Measurements from ENCODE around the gene IGLL5.

IGLL5 gene

DNA sequence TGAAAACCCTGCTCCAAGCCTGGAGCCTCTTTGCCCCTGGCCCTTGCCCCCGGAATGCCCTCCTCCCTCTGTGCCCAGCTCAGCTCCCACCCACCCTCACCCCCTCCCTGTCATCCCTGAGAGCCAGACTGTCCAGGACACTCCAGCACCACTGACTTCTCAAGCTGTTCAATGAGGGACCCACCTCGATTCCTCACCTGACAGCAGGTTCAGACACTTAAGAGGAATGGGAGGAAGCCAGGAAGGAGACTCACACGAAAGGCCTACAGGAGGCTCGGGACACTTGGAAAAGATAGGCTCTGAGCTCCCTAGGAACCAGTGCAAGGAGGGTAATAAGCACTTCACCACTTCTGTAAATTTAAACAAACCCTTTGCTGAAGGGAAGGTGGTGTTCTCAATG is 35.8 kb downstream of the IGLL5 start:
- H3K4me3 ChIP-seq (ENCODE audit: low read length), result no peak overlapping the region
- TF ChIP-seq, protein P1, sequence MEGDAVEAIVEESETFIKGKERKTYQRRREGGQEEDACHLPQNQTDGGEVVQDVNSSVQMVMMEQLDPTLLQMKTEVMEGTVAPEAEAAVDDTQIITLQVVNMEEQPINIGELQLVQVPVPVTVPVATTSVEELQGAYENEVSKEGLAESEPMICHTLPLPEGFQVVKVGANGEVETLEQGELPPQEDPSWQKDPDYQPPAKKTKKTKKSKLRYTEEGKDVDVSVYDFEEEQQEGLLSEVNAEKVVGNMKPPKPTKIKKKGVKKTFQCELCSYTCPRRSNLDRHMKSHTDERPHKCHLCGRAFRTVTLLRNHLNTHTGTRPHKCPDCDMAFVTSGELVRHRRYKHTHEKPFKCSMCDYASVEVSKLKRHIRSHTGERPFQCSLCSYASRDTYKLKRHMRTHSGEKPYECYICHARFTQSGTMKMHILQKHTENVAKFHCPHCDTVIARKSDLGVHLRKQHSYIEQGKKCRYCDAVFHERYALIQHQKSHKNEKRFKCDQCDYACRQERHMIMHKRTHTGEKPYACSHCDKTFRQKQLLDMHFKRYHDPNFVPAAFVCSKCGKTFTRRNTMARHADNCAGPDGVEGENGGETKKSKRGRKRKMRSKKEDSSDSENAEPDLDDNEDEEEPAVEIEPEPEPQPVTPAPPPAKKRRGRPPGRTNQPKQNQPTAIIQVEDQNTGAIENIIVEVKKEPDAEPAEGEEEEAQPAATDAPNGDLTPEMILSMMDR (conservative IDR thresholded peaks at IDR 0.05; ENCODE audit: low read length), result no peak
- no peak for DNase-seq (ENCODE audit: low read depth)

DNA sequence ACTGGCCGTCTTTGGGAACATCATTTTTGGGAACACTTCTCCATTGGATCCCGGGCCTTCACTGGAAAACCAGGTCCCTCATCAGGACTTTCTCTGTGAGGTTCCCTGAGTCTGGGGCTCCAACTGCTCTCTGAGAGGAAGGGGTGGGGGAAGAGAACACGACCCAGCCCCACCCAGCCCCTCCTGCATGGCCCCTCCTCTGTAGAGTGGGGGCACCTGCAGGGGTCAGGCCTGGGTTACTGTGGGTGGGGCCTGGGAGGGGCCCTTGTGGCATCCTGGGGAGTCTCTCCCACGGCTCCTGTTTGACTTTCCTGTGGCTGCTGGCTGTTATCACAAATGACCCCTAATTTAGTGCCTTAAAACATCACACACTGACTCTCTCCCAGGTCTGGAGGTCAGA is 36.3 kb downstream of the IGLL5 start:
- no peak overlapping the region for H3K4me3 ChIP-seq (ENCODE audit: low read length)
- TF ChIP-seq, protein P1 (conservative IDR thresholded peaks at IDR 0.05; ENCODE audit: low read length), result no peak
- DNase-seq (ENCODE audit: low read depth), result no peak

DNA sequence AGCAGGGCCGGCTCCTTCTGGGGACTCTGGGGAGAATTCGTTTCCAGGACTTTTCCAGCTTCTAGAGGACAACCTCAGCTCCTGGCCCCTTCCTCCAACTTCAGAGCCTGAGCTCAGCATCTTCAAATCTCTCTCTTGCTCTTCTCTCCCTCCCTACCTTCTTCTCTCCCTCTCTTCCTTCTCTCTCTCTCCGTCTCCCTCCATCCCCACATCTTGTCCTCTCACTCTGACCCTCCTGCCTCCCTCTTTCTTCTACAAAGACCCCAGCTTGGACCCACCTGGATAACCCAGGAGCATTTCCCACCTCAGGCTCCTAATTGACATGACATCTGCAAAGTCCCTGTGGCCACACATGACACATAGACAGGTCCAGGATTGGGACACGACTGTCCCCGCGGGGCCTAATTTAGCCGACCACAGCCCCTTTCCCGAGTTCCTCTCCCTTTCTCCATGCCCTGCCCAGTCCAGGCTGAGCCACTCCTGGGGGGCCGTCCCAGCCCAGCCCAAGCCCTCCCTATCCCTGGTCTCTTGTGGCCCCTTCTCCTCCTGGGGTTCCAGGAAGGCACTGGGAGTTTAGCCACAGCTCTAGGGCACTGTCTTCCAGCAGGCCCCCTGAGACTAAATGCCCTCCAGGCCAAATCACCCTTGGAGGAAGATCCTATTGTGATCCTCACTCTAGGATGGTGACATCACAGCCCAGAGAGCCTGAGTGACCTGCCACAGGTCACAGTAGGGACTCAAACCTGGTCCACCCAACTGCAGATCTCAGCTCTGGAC is 36.9 kb downstream of the IGLL5 start:
- TF ChIP-seq, protein P1 (conservative IDR thresholded peaks at IDR 0.05; ENCODE audit: low read length), result no peak

DNA sequence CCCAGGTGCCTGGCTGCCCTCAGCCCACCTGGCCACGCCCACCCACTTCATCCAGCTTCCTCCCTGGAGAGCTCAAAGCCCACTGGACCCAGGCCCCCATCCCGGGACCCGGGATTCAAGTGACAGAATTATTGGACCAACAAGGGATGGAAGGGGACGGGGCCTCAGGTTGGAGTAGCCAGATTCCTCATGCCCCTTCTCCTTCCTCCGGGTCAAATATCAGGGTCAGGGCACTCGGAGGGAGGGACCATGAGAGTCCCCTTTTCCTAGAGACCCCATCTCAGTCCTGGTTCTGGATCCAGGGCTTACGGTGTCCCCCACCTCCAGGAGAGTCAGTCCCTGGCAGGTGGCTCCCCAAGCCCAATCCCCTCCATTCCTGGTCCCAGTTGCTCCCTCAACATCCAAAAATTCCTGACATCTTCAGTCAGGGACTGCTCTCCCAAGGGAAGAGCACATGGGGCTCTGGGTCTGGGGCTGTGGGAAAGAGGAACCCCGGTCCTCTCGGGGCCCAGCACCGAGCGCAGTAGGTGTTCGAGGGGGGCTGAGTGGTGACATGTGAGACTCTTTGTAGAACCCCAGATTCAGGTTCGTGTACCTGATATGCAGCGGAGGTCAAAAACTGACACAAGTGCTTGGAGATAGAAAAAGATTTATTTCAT is 37.7 kb downstream of the IGLL5 start:
- DNase-seq (ENCODE audit: low read depth), result no peak
- H3K4me3 ChIP-seq (ENCODE audit: low read length), result no peak overlapping the region
- TF ChIP-seq, protein P1 (conservative IDR thresholded peaks at IDR 0.05; ENCODE audit: low read length), result no peak

More for the DNA sequence above, 36.9 kb downstream of the IGLL5 start:
- DNase-seq (ENCODE audit: low read depth), result no peak
- no peak overlapping the region for H3K4me3 ChIP-seq (ENCODE audit: low read length)

DNA sequence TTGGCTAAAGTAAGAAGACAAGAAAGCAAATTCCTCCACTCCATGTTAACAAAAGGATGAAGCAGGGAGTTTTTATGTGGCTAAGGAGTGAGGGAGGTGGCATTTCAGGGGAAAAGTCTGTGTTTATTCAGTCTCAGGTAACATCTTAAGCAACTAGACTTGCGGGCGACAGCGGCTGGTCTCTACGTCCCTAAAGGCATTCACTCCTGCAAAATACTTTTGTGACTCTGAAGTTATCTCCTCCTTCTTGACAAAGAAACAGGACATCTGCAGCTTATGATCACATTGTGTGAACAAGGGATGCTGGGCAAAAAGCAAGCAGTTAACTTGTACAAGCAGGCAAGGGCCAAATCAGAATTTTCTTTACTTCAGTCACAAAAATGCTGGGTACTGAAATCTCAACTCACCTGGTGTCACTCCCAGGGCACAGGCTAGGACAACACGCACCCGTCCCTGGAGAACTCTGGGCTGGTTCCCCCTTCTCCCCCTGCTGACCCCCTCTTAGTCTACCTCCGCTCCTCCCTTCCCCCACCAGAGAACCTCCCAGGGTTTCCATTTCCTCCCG is 38.3 kb downstream of the IGLL5 start:
- DNase-seq (ENCODE audit: low read depth), result no peak
- H3K4me3 ChIP-seq (ENCODE audit: low read length), result no peak overlapping the region
- TF ChIP-seq, protein P1 (conservative IDR thresholded peaks at IDR 0.05; ENCODE audit: low read length), result no peak

DNA sequence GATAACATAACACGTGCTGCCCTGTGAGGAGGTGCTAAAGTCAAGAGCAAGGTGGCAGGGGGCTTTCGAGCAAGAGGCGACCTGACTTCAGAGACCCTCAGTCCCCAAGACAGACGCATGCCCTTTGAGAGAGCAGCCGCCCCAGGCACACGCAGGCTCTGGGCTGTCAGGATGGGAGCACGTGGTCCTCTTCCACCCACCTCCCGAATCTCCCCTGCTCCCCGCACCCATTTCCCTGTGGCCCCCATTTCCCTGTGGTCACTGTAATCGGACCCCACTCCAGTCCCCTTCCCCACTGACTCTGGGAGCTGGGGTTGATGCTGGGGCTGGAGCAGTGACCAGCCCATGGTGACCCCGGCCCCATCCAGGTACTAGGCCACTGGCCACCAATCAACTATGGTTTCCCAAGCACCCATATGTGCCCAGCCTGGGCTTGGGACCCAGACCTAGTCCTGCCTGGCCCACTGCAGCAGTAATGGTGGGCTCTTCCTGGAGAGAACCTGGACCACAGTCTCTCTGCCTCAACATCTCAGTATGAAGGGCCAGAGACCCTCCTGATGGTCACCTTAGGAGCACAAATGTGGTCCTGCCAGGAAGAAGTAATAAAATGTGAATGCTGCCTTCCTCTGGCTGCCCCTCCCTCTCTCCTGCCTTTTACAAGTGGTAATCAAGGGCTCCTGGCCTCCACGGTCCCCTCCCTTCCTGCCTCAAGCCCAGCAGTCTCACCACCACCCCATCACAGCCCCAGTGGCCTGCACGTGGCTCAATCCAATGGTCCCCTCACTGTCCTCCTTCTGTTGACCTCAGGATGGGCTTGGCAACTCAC is 39.0 kb downstream of the IGLL5 start:
- H3K4me3 ChIP-seq (ENCODE audit: low read length), result no peak overlapping the region
- DNase-seq (ENCODE audit: low read depth), result no peak
- TF ChIP-seq, protein P1 (conservative IDR thresholded peaks at IDR 0.05; ENCODE audit: low read length), result no peak

Data from AG10803 (cell line).